HL-60 (cell line): Measurements from ENCODE around the gene TGFBR1.

Experiments
- DNase-seq, 2 experiments: peaks; one replicate each; pipeline ENCODE4 v3.0.0-alpha.2; 2010 to 2020; ENCODE audit warnings: low read depth in 1 of 2, low spot score in 1 of 2
- H3K27ac ChIP-seq: fragments of 250-450 bp; sonication (Bioruptor Pico); replicated peaks from 2 replicates; pipeline ENCODE4 v1.5.1; 2020; ENCODE audit warnings: mild to moderate bottlenecking, moderate library complexity
- H3K27me3 ChIP-seq: fragments of 250-450 bp; sonication (Bioruptor Pico); 2 replicates; pipeline ENCODE4 v1.5.1; 2021; ENCODE audit warnings: mild to moderate bottlenecking, moderate library complexity; ENCODE audit not compliant: insufficient read depth, poor library complexity, severe bottlenecking
- H3K4me3 ChIP-seq: replicated peaks from 2 replicates; pipeline ENCODE4 v1.5.1; 2011; ENCODE audit warnings: mild to moderate bottlenecking, control low read depth, low read length; ENCODE audit not compliant: insufficient read depth
- CTCF ChIP-seq: IDR thresholded peaks from one replicate; pipeline ENCODE4 v1.5.1; 2011; ENCODE audit warnings: low read length, control low read depth, inconsistent platforms; ENCODE audit not compliant: insufficient read depth
- GABPA ChIP-seq: IDR thresholded peaks from 2 replicates; pipeline ENCODE4 v1.6.1; 2012; ENCODE audit warnings: low read depth
- POLR2AphosphoS5 ChIP-seq: IDR thresholded peaks from 2 replicates; pipeline ENCODE4 v1.6.1; 2012; ENCODE audit warnings: low read depth
- SPI1 ChIP-seq: IDR thresholded peaks from 2 replicates; pipeline ENCODE4 v1.6.1; 2012; ENCODE audit warnings: low read depth, mild to moderate bottlenecking, borderline replicate concordance
- TF ChIP-seq, protein P1 (sequence below): IDR thresholded peaks from 2 replicates; pipeline ENCODE4 v1.6.1; 2012; ENCODE audit warnings: low read depth; ENCODE audit not compliant: insufficient replicate concordance

The TGFBR1 gene

GRCh38 chr9:99085949-99086948 lies 18.7 kb upstream of the TGFBR1 start:
- TF ChIP-seq SPI1 (peak; percentile 82), CTCF (no peak)
- peak; percentile 40 to 65 for DNase-seq
- Histone ChIP-seq H3K27me3 (no peaks in the 10 kb centered on the region), H3K27ac (no peak overlapping the region), H3K4me3 (no peak overlapping the region)

DNA sequence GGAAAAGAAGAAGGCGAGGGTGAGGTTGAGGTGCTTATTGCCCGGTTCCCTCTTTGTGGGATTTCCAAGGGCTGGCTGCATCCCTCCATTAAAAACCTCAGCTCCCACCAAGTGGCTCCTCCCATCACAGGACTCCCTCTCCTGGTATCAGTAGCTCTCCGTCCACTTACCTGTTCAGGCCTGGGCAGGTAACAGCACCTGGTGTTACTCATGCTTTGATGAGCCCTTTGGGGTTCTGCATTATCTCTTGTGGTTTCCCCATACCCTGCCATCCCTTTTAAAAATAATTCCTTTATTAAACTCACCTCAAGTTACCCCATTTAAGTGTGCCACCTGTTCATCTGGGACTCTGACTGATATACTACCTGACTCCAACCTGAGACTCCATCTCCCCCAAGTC lies 17.5 kb upstream of the TGFBR1 start:
- Histone ChIP-seq H3K27me3 (no peaks in the 10 kb centered on the region), H3K4me3 (no peak overlapping the region), H3K27ac (no peak overlapping the region)
- no peak for TF ChIP-seq SPI1
- TF ChIP-seq CTCF: no peak
- no peak for TF ChIP-seq GABPA
- TF ChIP-seq POLR2AphosphoS5: no peak
- TF ChIP-seq, protein P1, sequence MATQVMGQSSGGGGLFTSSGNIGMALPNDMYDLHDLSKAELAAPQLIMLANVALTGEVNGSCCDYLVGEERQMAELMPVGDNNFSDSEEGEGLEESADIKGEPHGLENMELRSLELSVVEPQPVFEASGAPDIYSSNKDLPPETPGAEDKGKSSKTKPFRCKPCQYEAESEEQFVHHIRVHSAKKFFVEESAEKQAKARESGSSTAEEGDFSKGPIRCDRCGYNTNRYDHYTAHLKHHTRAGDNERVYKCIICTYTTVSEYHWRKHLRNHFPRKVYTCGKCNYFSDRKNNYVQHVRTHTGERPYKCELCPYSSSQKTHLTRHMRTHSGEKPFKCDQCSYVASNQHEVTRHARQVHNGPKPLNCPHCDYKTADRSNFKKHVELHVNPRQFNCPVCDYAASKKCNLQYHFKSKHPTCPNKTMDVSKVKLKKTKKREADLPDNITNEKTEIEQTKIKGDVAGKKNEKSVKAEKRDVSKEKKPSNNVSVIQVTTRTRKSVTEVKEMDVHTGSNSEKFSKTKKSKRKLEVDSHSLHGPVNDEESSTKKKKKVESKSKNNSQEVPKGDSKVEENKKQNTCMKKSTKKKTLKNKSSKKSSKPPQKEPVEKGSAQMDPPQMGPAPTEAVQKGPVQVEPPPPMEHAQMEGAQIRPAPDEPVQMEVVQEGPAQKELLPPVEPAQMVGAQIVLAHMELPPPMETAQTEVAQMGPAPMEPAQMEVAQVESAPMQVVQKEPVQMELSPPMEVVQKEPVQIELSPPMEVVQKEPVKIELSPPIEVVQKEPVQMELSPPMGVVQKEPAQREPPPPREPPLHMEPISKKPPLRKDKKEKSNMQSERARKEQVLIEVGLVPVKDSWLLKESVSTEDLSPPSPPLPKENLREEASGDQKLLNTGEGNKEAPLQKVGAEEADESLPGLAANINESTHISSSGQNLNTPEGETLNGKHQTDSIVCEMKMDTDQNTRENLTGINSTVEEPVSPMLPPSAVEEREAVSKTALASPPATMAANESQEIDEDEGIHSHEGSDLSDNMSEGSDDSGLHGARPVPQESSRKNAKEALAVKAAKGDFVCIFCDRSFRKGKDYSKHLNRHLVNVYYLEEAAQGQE: no peak
- DNase-seq: no peak

DNA sequence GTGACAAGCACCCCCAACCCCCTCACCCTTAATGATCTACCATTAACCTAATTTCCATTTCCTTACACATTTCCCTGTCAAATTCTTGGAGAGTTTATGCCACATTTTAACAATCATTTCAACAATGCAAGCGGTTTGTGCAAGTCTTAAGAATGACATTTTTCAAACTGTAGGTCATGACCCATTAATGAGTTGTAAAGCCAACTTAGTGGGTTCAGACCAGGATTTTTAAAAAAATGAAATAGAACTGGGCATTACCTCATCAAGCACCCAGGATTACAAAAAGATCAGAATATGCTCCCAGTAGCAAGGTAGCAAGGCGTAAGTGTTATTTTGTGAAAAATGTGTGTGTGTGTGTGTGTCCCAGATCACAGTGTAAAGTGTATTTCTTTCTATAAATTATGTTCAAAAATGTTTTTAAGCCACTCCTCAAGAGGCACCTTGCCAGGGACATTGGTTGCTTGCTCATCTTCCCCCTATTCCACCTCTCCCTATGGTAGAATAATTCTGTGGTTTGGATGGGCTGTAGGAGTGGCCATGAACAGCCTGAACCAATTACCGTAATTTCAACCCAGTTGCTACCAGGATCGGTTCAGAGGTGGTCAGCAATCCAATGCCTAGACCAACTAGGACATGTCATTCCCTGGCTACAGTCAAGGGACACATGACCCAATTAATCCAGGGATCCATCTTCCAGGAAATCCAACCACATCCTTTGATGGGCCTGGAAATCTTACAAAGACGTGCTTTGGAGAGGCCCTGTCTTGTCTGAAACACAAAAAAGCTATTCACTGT lies 14.4 kb upstream of the TGFBR1 start:
- Histone ChIP-seq H3K27ac (no peak overlapping the region), H3K27me3 (no peaks in the 10 kb centered on the region), H3K4me3 (no peak overlapping the region)
- no peak for DNase-seq
- no peak for TF ChIP-seq CTCF
- no peak for TF ChIP-seq SPI1
- TF ChIP-seq GABPA: no peak
- TF ChIP-seq, protein P1: no peak
- no peak for TF ChIP-seq POLR2AphosphoS5
